ENCODE measurements around the gene GPC6.

GRCh38 chr13:93672996-93673395, 446.4 kb downstream of the GPC6 start:
- TF ChIP-seq CTCF (conservative IDR thresholded peaks at IDR 0.05; ENCODE audit: low read length) (no peak), EZH2phosphoT487 (IDR thresholded peaks at IDR 0.05; ENCODE audit: borderline replicate concordance) (no peak)
